Fibroblast of the aortic adventitia (primary cell): ENCODE data around the gene CADPS2. TPM values are rescaled to one million over a fixed set of nuclear protein-coding genes. Genes with fewer than 3 reads are reported as not detected.

Source experiments
- DNase-seq: peaks from one replicate; pipeline ENCODE4 v3.0.0-alpha.2; 2010; ENCODE audit warnings: low read depth
- H3K4me3 ChIP-seq: 2 replicates; pipeline ENCODE4 v1.5.1; 2011; ENCODE audit warnings: low read depth, mild to moderate bottlenecking, control low read depth, low read length, moderate library complexity
- small RNA-seq: library from RNA; depleted of rRNA; stranded (forward); fragments of <200 nt; gene quantifications from one replicate; pipeline ENCODE3, GENCODE V24; 2012
- total RNA-seq: library from RNA; depleted of rRNA; stranded (reverse); fragments of >200 nt; gene quantifications from 2 replicates; pipeline ENCODE4 v1.2.3, GENCODE V29; 2012; ENCODE audit warnings: low replicate concordance
- TF ChIP-seq, protein P1 (sequence below): IDR thresholded peaks from 2 replicates; pipeline ENCODE4 v1.5.1; 2011; ENCODE audit warnings: mild to moderate bottlenecking, low read length, control low read depth, inconsistent platforms; ENCODE audit not compliant: insufficient read depth

Gene CADPS2
- total RNA-seq, 1 donor: 16.0 TPM

DNA sequence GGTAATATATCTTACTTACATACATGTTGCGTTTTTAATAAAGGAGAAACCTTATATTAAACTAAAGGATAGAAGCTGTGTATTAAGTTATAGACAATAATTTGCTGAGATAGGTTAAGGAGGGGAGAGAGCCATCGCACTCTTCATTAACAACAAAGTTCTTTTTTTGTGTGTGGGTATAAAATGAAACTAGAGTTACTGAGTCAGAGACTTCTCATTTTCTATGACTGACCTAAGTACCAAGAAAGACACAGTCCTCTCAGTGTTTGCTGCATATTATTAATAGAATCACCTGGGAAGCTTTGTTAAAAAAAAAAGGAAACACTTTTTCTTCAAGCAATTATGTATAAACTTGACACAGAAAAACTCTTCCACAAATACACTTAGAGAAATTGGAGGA is 613.1 kb downstream of the CADPS2 start:
- H3K4me3 ChIP-seq: no peak overlapping the region
- TF ChIP-seq, protein P1, sequence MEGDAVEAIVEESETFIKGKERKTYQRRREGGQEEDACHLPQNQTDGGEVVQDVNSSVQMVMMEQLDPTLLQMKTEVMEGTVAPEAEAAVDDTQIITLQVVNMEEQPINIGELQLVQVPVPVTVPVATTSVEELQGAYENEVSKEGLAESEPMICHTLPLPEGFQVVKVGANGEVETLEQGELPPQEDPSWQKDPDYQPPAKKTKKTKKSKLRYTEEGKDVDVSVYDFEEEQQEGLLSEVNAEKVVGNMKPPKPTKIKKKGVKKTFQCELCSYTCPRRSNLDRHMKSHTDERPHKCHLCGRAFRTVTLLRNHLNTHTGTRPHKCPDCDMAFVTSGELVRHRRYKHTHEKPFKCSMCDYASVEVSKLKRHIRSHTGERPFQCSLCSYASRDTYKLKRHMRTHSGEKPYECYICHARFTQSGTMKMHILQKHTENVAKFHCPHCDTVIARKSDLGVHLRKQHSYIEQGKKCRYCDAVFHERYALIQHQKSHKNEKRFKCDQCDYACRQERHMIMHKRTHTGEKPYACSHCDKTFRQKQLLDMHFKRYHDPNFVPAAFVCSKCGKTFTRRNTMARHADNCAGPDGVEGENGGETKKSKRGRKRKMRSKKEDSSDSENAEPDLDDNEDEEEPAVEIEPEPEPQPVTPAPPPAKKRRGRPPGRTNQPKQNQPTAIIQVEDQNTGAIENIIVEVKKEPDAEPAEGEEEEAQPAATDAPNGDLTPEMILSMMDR: no peak

DNA sequence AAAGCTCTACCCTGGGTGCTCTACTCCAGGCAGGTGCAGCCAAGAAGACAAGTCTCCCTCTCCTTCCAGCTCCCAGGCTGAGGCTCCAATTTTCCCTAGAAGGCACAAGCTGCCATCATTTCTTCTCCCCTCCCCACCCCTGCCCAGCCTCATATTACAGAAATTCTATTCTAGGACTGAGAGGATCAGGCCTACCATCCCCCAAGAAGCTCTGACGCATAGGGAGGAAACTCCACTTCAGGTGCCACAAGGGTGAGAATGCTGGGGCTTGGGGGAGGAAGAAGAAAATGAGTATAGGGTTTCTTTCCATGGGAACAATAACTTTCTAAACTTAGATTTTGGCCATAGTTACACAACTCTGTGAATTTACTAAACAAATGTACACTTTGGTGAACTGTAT is 617.0 kb downstream of the CADPS2 start:
- no peak overlapping the region for H3K4me3 ChIP-seq
- DNase-seq: no peak
- TF ChIP-seq, protein P1: no peak

More for the DNA sequence above, 613.1 kb downstream of the CADPS2 start:
- no peak for DNase-seq

Small RNA genes lying within 50 kb of the gene (small RNA-seq; reads per million reads assigned to genes)
- not detected for gene AC006463.1

Other genes starting within 250 kb of the CADPS2 start
- gene RNF133, start 187.3 kb downstream of the CADPS2 start, total RNA-seq: 0.54 and 2.0 TPM in 2 replicates
- 0.63 and 1.9 TPM in 2 replicates for gene RNF148, start 183.5 kb downstream of the CADPS2 start, total RNA-seq
- gene TAS2R16, start 109.2 kb upstream of the CADPS2 start, total RNA-seq: not detected in 2 replicates